ENCODE data around the gene ZBTB7B.

ZBTB7B gene

DNA sequence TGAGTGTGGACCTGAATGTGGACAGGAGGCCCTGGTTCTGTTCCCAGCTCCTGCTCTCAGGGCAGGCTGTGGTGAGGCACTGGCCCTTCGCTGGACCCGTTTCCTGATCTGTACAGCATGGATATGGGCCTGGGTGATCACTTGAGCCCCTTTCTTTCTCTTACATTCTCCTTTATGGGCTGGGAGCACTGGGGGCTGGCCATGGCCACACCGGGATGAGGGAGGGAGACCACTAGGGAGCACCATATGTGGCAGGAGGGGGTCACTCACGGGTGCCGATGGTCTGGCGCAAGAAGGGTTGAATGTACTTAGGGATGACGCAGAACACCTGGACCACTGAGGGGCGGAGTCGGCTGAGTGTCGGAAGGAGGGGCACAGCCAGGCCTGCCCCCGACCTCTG, 28.3 kb downstream of the ZBTB7B start:
- no peak for DNase-seq (ENCODE audit: extremely low read depth, low read depth)
- no peak overlapping the region for H3K4me3 ChIP-seq (replicated peaks; ENCODE audit: low read depth, low read length)
- TF ChIP-seq, protein P1, sequence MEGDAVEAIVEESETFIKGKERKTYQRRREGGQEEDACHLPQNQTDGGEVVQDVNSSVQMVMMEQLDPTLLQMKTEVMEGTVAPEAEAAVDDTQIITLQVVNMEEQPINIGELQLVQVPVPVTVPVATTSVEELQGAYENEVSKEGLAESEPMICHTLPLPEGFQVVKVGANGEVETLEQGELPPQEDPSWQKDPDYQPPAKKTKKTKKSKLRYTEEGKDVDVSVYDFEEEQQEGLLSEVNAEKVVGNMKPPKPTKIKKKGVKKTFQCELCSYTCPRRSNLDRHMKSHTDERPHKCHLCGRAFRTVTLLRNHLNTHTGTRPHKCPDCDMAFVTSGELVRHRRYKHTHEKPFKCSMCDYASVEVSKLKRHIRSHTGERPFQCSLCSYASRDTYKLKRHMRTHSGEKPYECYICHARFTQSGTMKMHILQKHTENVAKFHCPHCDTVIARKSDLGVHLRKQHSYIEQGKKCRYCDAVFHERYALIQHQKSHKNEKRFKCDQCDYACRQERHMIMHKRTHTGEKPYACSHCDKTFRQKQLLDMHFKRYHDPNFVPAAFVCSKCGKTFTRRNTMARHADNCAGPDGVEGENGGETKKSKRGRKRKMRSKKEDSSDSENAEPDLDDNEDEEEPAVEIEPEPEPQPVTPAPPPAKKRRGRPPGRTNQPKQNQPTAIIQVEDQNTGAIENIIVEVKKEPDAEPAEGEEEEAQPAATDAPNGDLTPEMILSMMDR (IDR thresholded peaks at IDR 0.05; ENCODE audit: low read depth, low read length, missing control alignments) = no peak

GRCh38 chr1:155032886-155033285, 30.3 kb downstream of the ZBTB7B start:
- no peak overlapping the region for H3K4me3 ChIP-seq (replicated peaks; ENCODE audit: low read depth, low read length)
- TF ChIP-seq, protein P1 (IDR thresholded peaks at IDR 0.05; ENCODE audit: low read depth, low read length, missing control alignments) = no peak
- no peak for DNase-seq (ENCODE audit: extremely low read depth, low read depth)

- no peak for DNase-seq (ENCODE audit: extremely low read depth, low read depth)
- H3K4me3 ChIP-seq (replicated peaks; ENCODE audit: low read depth, low read length) = no peak within 1 kb of the TSS
- TF ChIP-seq, protein P1 (IDR thresholded peaks at IDR 0.05; ENCODE audit: low read depth, low read length, missing control alignments) = no peak
Observed at GRCh38 chr1:155033524-155033923, 30.9 kb downstream of the ZBTB7B start, which contains the start of the genes DCST1 and DCST2. Gene DCST1, plus strand, starts transcription at chr1:155033824. Its CDS starts 213 bp downstream, at chr1:155034037. Gene DCST2, minus strand, starts transcription at chr1:155033781. Its CDS starts 80 bp downstream, at chr1:155033701.

GRCh38 chr1:155034318-155035208, 32.0 kb downstream of the ZBTB7B start:
- H3K4me3 ChIP-seq (replicated peaks; ENCODE audit: low read depth, low read length) = no peak overlapping the region
- no peak for DNase-seq (ENCODE audit: extremely low read depth, low read depth)
- TF ChIP-seq, protein P1 (IDR thresholded peaks at IDR 0.05; ENCODE audit: low read depth, low read length, missing control alignments) = no peak

DNA sequence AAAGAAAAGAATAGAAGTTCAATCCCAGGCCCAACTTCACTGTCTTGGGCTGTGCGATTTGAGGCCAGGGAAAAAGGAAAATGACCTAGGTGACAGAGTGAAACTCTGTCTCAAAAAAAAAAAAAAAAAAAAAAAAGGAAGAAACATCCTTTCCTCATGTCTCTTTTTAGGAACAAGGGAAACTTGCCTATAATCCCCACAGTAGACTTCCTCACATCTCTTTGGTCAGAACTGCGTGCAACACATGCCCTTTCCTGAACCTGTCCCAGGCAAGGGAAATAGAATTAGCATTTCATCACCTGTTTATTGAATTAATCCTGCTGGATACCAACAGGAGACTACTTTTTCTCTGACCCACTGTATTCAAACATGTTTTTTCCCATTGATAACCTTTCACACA, 33.3 kb downstream of the ZBTB7B start:
- TF ChIP-seq, protein P1 (IDR thresholded peaks at IDR 0.05; ENCODE audit: low read depth, low read length, missing control alignments) = no peak
- DNase-seq (ENCODE audit: extremely low read depth, low read depth) = no peak
- H3K4me3 ChIP-seq (replicated peaks; ENCODE audit: low read depth, low read length) = no peak overlapping the region

DNA sequence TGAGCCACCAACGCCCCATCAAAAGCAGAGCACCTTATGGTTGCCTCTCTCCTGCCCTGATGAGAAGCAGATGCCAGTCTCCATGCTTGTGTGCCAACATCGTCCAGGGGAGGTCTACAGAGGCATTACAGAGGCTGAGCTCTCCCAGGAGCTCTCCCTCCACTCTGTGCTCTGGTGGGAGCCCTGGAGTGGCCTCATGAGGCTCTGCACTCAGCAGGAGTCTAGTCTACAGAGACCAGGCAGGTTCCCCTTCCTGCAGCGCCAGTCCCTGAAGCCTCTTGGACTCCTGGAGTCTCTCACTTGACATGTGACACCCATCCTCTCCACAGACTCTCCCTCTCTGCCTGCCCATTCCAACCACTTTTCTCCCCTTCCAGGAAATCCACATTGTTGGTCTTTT, 34.4 kb downstream of the ZBTB7B start:
- TF ChIP-seq, protein P1 (IDR thresholded peaks at IDR 0.05; ENCODE audit: low read depth, low read length, missing control alignments) = no peak
- no peak for DNase-seq (ENCODE audit: extremely low read depth, low read depth)
- H3K4me3 ChIP-seq (replicated peaks; ENCODE audit: low read depth, low read length) = no peak overlapping the region

Data from HFF-Myc (cell line).